ENCODE measurements around the gene TMPRSS9. TPM values are rescaled to one million over a fixed set of nuclear protein-coding genes. Genes with fewer than 3 reads are reported as not detected.
A peak's percentile ranks its signal among the peaks of the same experiment; 100 is the strongest.

TMPRSS9 gene
- total RNA-seq, 1 donor from 2014 or later = not detected

DNA sequence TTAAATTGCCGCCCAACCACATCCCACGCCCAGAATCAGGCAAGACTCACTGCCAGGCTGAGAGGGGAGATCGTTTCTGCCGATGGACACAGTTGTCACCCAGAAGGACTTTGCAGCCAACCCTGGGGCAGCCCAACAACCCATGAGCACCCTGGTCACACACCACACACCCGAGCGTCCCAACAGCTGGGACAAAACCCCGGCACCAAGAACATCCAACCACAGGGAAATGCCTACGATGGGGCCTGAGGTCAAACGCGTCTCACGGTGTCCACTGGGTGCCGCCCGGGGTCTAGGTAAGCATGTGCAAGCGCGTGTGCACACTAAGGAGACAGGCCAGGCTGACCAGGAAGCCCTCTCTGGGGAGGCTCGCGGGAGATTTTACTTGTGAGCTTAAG is 83.7 kb downstream of the TMPRSS9 start:
- DNase-seq = no peak
- ATAC-seq (ENCODE audit: low read depth) = no peak
- Mint-ChIP-seq H3K4me1 (peaks cover 12% of the 10 kb centered on the region), H3K27ac (no peak overlapping the region), H3K36me3 (ENCODE audit: low read depth) (peaks cover 13% of the 10 kb centered on the region), H3K4me3 (no peak overlapping the region), H3K27me3 (no peaks in the 10 kb centered on the region), H3K9me3 (no peaks in the 10 kb centered on the region)
- TF ChIP-seq, protein P1, sequence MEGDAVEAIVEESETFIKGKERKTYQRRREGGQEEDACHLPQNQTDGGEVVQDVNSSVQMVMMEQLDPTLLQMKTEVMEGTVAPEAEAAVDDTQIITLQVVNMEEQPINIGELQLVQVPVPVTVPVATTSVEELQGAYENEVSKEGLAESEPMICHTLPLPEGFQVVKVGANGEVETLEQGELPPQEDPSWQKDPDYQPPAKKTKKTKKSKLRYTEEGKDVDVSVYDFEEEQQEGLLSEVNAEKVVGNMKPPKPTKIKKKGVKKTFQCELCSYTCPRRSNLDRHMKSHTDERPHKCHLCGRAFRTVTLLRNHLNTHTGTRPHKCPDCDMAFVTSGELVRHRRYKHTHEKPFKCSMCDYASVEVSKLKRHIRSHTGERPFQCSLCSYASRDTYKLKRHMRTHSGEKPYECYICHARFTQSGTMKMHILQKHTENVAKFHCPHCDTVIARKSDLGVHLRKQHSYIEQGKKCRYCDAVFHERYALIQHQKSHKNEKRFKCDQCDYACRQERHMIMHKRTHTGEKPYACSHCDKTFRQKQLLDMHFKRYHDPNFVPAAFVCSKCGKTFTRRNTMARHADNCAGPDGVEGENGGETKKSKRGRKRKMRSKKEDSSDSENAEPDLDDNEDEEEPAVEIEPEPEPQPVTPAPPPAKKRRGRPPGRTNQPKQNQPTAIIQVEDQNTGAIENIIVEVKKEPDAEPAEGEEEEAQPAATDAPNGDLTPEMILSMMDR (IDR thresholded peaks at IDR 0.05) = no peak
- ChIA-PET CTCF (no interaction called here), POLR2A (no interaction called here)
- intact Hi-C loops (cut with micrococcal nuclease) = no loop called here

DNA sequence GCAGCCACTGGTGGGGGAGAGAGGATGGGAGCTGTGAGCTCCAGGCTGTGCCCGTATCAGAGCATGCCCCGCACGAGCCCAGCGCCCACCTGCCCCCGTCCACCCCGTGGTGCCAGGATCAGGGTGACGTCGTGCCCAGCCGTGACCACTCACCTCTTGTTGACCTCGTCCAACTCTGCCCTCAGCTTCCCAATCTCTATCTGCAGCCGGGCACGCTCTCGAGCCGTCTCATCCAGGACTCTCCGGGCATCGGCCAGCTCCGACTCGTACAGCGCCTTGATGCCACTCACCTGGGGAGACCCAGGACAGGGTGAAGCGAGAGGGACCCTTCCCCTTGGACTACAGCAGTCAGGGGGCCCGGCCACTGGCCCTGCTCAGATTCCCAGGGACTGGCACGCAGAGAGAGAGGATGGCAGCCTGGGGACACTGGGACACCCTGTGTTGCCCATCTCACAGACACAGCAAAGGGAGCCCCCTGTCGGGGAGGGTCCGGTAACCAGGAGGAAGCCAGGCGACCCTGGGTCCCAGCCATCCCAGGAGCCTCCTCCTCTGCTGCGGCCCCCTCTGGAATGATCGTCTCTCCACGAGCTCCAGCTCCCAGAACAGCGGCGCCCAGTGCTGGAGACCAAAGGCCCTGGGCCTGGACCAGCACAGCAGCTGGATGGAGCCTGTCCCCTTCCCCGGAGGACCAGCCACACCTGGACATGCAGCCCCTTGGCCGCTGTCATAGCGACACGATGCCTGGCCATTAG is 84.4 kb downstream of the TMPRSS9 start:
- Mint-ChIP-seq H3K9me3 (no peaks in the 10 kb centered on the region), H3K36me3 (ENCODE audit: low read depth) (peaks cover 15% of the 10 kb centered on the region), H3K27ac (no peak overlapping the region), H3K4me3 (no peak overlapping the region), H3K27me3 (no peaks in the 10 kb centered on the region), H3K4me1 (peaks cover 12% of the 10 kb centered on the region)
- DNase-seq (no peak), ATAC-seq (ENCODE audit: low read depth) (no peak)
- ChIA-PET POLR2A (interaction anchor here (1.0 kb wide), 1 partner anchor 9 kb away, joined by 4 read pairs; no protein-coding TSS in a partner anchor), CTCF (no interaction called here)
- TF ChIP-seq, protein P1 (IDR thresholded peaks at IDR 0.05) = no peak
- intact Hi-C loops (cut with micrococcal nuclease) = no loop called here

DNA sequence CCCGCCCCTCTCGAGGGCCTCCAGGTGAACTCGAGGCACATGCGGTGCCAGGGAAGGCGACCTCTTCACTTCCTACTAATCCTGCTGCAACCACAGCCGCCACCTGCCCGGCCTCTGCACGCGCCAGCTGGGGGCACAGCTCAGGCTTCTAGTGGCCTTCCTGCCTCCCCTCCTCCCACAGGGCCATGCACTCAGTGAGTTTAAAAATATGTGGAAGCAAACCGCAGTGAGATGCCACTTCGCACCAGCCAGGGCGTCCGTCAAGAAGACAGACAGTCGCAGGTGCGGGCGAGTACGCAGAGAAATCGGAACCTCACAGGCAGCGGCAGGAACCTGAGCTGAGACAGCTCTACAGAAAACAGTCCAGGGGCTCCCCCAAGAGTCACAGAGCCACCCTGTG is 86.3 kb downstream of the TMPRSS9 start:
- H3K4me3 Mint-ChIP-seq = peak overlapping the region; percentile 78
- intact Hi-C loops (cut with micrococcal nuclease) = no loop called here
- DNase-seq = no peak
- H3K9me3 Mint-ChIP-seq = no peaks in the 10 kb centered on the region
- POLR2A ChIA-PET = interaction anchor here (0.6 to 1.6 kb wide), 5 partner anchors 10 to 106 kb away, joined by 3 to 5 read pairs (median 4); partner anchors contain the start of genes GADD45B, LMNB2 and TIMM13
- peaks cover 12% of the 10 kb centered on the region for H3K4me1 Mint-ChIP-seq
- peak; percentile 79 for ATAC-seq (ENCODE audit: low read depth)
- TF ChIP-seq, protein P1 (IDR thresholded peaks at IDR 0.05) = no peak
- no peaks in the 10 kb centered on the region for H3K27me3 Mint-ChIP-seq
- CTCF ChIA-PET = interaction anchor here (1.0 to 1.7 kb wide), 3 partner anchors 54 to 290 kb away, joined by 3 to 7 read pairs (median 3); no protein-coding TSS in a partner anchor
- peaks cover 18% of the 10 kb centered on the region for H3K36me3 Mint-ChIP-seq (ENCODE audit: low read depth)
- peak overlapping the region; percentile 59 for H3K27ac Mint-ChIP-seq

DNA sequence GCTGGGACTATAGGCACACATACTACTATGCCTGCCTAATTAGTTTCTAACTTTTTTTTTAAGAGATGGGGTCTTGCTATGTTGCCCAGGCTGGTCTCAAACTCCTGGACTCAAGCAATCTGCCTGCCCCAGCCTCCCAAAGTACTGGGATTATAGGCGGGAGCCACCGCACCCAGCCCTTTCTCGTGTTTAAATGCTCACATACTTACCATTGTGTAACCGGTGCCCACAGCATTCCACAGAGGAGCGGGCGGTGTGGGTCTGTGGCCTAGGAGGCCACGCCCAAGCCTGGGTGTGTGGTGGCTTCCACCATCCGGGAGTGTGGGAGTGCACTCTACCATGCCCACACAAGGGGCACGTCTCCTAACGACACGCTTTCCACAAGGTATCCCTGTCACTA is 89.0 kb downstream of the TMPRSS9 start:
- no peaks in the 10 kb centered on the region for H3K9me3 Mint-ChIP-seq
- H3K4me3 Mint-ChIP-seq = no peak overlapping the region
- DNase-seq (no peak), ATAC-seq (ENCODE audit: low read depth) (no peak)
- no peaks in the 10 kb centered on the region for H3K27me3 Mint-ChIP-seq
- POLR2A ChIA-PET = no interaction called here
- CTCF ChIA-PET = no interaction called here
- H3K27ac Mint-ChIP-seq = no peak overlapping the region
- peaks cover 25% of the 10 kb centered on the region for H3K4me1 Mint-ChIP-seq
- TF ChIP-seq, protein P1 (IDR thresholded peaks at IDR 0.05) = no peak
- peaks cover 7% of the 10 kb centered on the region for H3K36me3 Mint-ChIP-seq (ENCODE audit: low read depth)
- intact Hi-C loops (cut with micrococcal nuclease) = no loop called here

DNA sequence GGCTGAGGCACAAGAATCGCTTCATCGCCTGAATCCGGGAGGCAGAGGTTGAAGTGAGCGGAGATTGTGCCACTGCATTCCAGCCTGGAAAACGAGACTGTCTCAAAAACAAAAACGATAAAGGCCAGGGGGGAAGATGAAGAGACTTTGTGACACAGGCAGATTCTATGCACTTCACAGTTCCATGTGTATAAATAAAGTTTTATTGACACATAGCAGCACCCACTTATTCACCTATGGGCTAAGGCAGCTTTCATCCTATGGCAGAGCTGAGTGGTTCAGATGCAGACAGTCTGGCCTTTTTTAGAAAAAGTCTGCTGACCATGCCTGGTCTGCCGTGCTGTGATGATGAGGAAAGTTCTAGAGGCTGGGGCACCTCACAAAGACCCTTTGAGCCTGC is 91.1 kb downstream of the TMPRSS9 start:
- intact Hi-C loops (cut with micrococcal nuclease) = no loop called here
- ATAC-seq (ENCODE audit: low read depth) (no peak), DNase-seq (no peak)
- TF ChIP-seq, protein P1 (IDR thresholded peaks at IDR 0.05) = no peak
- ChIA-PET CTCF (no interaction called here), POLR2A (interaction anchor here (0.7 kb wide), 1 partner anchor 1015 kb away, joined by 3 read pairs; no protein-coding TSS in a partner anchor)
- Mint-ChIP-seq H3K4me3 (no peak overlapping the region), H3K36me3 (ENCODE audit: low read depth) (peaks cover 4% of the 10 kb centered on the region), H3K9me3 (no peaks in the 10 kb centered on the region), H3K27ac (no peak overlapping the region), H3K4me1 (peaks cover 38% of the 10 kb centered on the region), H3K27me3 (no peaks in the 10 kb centered on the region)

Measured in activated B cell treated with CpG ODN at 0.5 μM for 24 hours (primary cell).